Stomach (tissue), 4 donors: ENCODE results near the gene CXCL6.

ENCODE experiments used
- EP300 ChIP-seq: sonication (generic); formaldehyde crosslinking; IDR thresholded peaks from one replicate; pipeline ENCODE4 v1.6.1; 2017; ENCODE audit warnings: antibody characterized with exemption
- POLR2AphosphoS5 ChIP-seq, 3 donors: sonication (generic); formaldehyde crosslinking; IDR thresholded peaks; one replicate each; pipeline ENCODE4 v1.6.1; 2016; ENCODE audit warnings: antibody characterized with exemption in 3 of 3
- TF ChIP-seq, protein P1 (sequence below), 7 experiments: fragments of 450-650 bp in 4 of 7; fragments of 200-600 bp in 3 of 7; sonication (generic) in 3 of 7; IDR thresholded peaks; one replicate each; pipeline ENCODE4 v1.5.1; 2016 to 2019; ENCODE audit warnings: antibody characterized with exemption in 7 of 7, control low read depth in 2 of 7, mild to moderate bottlenecking in 1 of 7

DNA sequence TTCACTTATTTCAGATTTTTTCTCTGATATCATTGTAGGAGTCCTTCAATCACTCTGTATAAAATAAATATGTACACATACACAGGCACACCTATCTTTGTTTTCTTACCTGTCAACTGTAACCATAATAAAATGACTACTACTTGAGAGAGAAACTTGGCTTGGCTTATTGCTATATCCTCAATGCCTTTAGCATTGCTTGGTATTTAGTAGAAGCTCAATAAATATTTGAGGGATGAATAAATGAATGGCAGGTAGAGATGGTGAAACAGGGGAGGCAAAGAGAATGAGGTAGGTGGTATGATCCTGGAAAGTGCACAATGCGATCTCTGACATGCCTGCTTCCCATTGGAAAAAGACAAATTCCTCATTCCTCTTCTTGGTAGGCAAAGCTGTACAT is 21.8 kb upstream of the CXCL6 start:
- TF ChIP-seq, protein P1, sequence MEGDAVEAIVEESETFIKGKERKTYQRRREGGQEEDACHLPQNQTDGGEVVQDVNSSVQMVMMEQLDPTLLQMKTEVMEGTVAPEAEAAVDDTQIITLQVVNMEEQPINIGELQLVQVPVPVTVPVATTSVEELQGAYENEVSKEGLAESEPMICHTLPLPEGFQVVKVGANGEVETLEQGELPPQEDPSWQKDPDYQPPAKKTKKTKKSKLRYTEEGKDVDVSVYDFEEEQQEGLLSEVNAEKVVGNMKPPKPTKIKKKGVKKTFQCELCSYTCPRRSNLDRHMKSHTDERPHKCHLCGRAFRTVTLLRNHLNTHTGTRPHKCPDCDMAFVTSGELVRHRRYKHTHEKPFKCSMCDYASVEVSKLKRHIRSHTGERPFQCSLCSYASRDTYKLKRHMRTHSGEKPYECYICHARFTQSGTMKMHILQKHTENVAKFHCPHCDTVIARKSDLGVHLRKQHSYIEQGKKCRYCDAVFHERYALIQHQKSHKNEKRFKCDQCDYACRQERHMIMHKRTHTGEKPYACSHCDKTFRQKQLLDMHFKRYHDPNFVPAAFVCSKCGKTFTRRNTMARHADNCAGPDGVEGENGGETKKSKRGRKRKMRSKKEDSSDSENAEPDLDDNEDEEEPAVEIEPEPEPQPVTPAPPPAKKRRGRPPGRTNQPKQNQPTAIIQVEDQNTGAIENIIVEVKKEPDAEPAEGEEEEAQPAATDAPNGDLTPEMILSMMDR (IDR thresholded peaks at IDR 0.05): no peak
- no peak for TF ChIP-seq EP300
- TF ChIP-seq POLR2AphosphoS5 (IDR thresholded peaks at IDR 0.05): no peak
